HG03571 (cell line): ENCODE results near the gene PP2D1.
A peak's percentile ranks its signal among the peaks of the same experiment; 100 is the strongest.
"Not testable (repeated sequence)": the region's sequence is repeated elsewhere in the genome, so short reads cannot be mapped to it uniquely, and the experiment has no call there.

Experiments
- ATAC-seq: cut with Tn5 transposase; IDR thresholded peaks from one replicate; pipeline ENCODE4 v1.9.1; 2021; ENCODE audit not compliant: unreplicated experiment

Gene PP2D1

GRCh38 chr3:19972054-19972453 lies 40.0 kb downstream of the PP2D1 start:
- ATAC-seq, result no peak

GRCh38 chr3:19970327-19970726 lies 41.7 kb downstream of the PP2D1 start:
- ATAC-seq, result no peak

- no peak for ATAC-seq
These were observed 44.3 kb downstream of the PP2D1 start for GRCh38 chr3:19967812-19968211.

- ATAC-seq, result no peak
These were observed 44.9 kb downstream of the PP2D1 start for GRCh38 chr3:19967208-19967607.

GRCh38 chr3:19961960-19962359 lies 50.1 kb downstream of the PP2D1 start:
- ATAC-seq, result no peak

GRCh38 chr3:19960696-19961095 lies 51.4 kb downstream of the PP2D1 start:
- no peak for ATAC-seq

GRCh38 chr3:19959505-19959904 lies 52.6 kb downstream of the PP2D1 start:
- ATAC-seq, result no peak

GRCh38 chr3:19957354-19957753 lies 54.7 kb downstream of the PP2D1 start:
- not testable (repeated sequence) for ATAC-seq

- no peak for ATAC-seq
These were observed 57.4 kb downstream of the PP2D1 start for GRCh38 chr3:19954676-19955075.

GRCh38 chr3:19950316-19950715 lies 61.7 kb downstream of the PP2D1 start:
- no peak for ATAC-seq

GRCh38 chr3:19948226-19948591 lies 63.9 kb downstream of the PP2D1 start:
- ATAC-seq, result no peak

GRCh38 chr3:19947549-19948225 lies 64.4 kb downstream of the PP2D1 start:
- no peak for ATAC-seq

- peak; percentile 97 for ATAC-seq
These were observed 65.1 kb downstream of the PP2D1 start, which contains the start of gene RAB5A for GRCh38 chr3:19946832-19947548. RAB5A (plus strand) TSS chr3:19947097; CDS start chr3:19950899, 3,802 bp downstream.

- peak; percentile 1 for ATAC-seq
These were observed 65.9 kb downstream of the PP2D1 start for GRCh38 chr3:19945969-19946831.

GRCh38 chr3:19945534-19945933 lies 66.5 kb downstream of the PP2D1 start:
- ATAC-seq, result no peak

GRCh38 chr3:19940643-19941042 lies 71.4 kb downstream of the PP2D1 start:
- ATAC-seq, result no peak

GRCh38 chr3:19938295-19938627 lies 73.8 kb downstream of the PP2D1 start:
- no peak for ATAC-seq

- no peak for ATAC-seq
These were observed 74.4 kb downstream of the PP2D1 start for GRCh38 chr3:19937459-19938294.
